Measurements from ENCODE around the gene SLC25A13. TPM values are rescaled to one million over a fixed set of nuclear protein-coding genes. Genes with fewer than 3 reads are reported as not detected.
A peak's percentile ranks its signal among the peaks of the same experiment; 100 is the strongest.

Gene SLC25A13
- total and polyA plus RNA-seq, 2 experiments from 2014 or later = 32.0 to 37.5 TPM

DNA sequence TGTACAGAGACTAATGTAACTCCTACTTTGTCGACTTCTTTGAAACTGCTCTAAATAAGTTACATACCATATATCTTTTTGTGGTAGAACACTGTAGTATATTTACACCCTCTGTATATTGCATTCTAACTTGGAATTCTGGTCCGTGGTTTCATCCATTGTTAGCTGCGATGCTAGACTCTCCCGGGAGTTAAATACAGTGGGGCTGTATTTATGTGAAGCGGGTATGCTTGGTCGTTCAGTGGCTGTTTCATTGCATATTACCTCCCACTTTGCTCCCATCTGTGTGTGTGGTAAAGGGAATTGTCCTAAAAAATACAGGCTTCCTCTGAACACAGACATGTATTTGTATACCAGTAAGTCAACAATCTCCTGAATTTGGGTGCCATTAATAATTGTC is 231.1 kb downstream of the SLC25A13 start:
- no peak for DNase-seq (ENCODE audit: low read depth in 1 of 2, low spot score in 1 of 2)
- Histone ChIP-seq H3K27ac (no peak overlapping the region), H3K4me3 (no peak overlapping the region), H3K4me1 (ENCODE audit: low read depth) (no peaks in the 10 kb centered on the region), H3K9me3 (ENCODE audit: low read depth) (no peaks in the 10 kb centered on the region), H3K27me3 (no peaks in the 10 kb centered on the region), H3K36me3 (no peaks in the 10 kb centered on the region)
- TF ChIP-seq, protein P1, sequence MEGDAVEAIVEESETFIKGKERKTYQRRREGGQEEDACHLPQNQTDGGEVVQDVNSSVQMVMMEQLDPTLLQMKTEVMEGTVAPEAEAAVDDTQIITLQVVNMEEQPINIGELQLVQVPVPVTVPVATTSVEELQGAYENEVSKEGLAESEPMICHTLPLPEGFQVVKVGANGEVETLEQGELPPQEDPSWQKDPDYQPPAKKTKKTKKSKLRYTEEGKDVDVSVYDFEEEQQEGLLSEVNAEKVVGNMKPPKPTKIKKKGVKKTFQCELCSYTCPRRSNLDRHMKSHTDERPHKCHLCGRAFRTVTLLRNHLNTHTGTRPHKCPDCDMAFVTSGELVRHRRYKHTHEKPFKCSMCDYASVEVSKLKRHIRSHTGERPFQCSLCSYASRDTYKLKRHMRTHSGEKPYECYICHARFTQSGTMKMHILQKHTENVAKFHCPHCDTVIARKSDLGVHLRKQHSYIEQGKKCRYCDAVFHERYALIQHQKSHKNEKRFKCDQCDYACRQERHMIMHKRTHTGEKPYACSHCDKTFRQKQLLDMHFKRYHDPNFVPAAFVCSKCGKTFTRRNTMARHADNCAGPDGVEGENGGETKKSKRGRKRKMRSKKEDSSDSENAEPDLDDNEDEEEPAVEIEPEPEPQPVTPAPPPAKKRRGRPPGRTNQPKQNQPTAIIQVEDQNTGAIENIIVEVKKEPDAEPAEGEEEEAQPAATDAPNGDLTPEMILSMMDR (IDR thresholded peaks at IDR 0.05; ENCODE audit: low read depth, low read length) = no peak

DNA sequence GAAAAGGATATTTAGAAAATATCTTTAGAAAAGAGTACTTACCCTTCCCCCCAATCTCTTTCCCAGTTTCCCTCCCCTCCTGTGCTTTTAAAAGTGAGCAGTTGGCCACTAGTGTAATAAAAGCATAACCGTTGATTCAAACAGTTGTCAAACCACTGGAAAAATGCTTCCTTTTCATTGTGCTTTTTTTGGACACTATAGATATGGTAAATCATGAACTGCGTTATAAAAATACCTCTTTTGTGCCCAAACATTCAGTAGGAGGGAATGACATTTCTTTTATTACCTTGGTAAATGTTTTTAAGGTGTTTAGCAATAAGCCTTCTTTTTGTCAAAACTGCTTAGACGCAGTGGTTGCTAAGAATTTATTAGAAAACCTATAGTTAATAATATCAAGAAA is 232.4 kb downstream of the SLC25A13 start:
- H3K4me1 ChIP-seq (ENCODE audit: low read depth) = no peaks in the 10 kb centered on the region
- no peak overlapping the region for H3K4me3 ChIP-seq
- H3K27me3 ChIP-seq = no peaks in the 10 kb centered on the region
- H3K36me3 ChIP-seq = no peaks in the 10 kb centered on the region
- no peak overlapping the region for H3K27ac ChIP-seq
- TF ChIP-seq, protein P1 (IDR thresholded peaks at IDR 0.05; ENCODE audit: low read depth, low read length) = no peak
- no peaks in the 10 kb centered on the region for H3K9me3 ChIP-seq (ENCODE audit: low read depth)
- DNase-seq (ENCODE audit: low read depth in 1 of 2, low spot score in 1 of 2) = no peak

DNA sequence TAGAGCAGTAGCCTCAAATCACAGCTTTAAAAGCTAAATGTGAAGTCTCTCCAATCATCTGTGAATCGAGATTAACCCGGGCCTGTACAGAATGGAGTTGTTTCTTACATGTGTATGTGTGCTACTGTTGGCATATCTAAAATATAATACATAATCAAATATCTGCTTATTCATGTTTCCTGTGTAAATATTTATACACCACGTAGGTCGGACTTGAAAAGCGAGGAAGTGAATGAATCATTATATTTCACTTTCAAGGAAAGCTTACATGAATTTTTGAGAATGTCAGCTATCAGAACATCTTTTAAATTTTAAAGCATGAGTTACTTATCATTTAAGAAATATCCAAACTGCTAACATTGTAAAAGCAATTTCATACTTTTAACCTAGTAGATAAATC is 233.3 kb downstream of the SLC25A13 start:
- Histone ChIP-seq H3K9me3 (ENCODE audit: low read depth) (no peaks in the 10 kb centered on the region), H3K27ac (no peak overlapping the region), H3K4me3 (no peak overlapping the region), H3K36me3 (no peaks in the 10 kb centered on the region), H3K4me1 (ENCODE audit: low read depth) (no peaks in the 10 kb centered on the region), H3K27me3 (no peaks in the 10 kb centered on the region)
- TF ChIP-seq, protein P1 (IDR thresholded peaks at IDR 0.05; ENCODE audit: low read depth, low read length) = no peak
- no peak for DNase-seq (ENCODE audit: low read depth in 1 of 2, low spot score in 1 of 2)

DNA sequence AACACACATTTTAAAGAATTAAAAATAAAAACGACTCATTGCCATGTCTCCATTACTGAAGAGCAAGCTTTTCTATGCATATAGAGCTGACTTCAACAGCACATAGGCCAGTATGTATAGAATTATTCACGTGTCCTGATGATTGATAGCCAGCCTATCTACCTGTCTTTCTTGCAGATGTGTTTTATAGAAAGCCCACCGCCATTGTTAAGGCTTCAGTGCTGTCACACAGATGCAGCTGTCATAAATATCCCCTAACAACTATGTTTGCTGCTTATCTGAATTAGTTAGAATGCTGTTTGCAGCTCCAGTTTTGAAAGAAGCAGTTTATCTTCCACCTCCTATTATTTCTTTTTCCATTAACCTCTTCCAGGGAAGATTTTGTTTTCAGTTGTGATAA is 235.9 kb downstream of the SLC25A13 start:
- no peak for DNase-seq (ENCODE audit: low read depth in 1 of 2, low spot score in 1 of 2)
- H3K9me3 ChIP-seq (ENCODE audit: low read depth) = no peaks in the 10 kb centered on the region
- H3K27me3 ChIP-seq = no peaks in the 10 kb centered on the region
- H3K36me3 ChIP-seq = no peaks in the 10 kb centered on the region
- no peak overlapping the region for H3K27ac ChIP-seq
- no peaks in the 10 kb centered on the region for H3K4me1 ChIP-seq (ENCODE audit: low read depth)
- TF ChIP-seq, protein P1 (IDR thresholded peaks at IDR 0.05; ENCODE audit: low read depth, low read length) = no peak
- H3K4me3 ChIP-seq = no peak overlapping the region

DNA sequence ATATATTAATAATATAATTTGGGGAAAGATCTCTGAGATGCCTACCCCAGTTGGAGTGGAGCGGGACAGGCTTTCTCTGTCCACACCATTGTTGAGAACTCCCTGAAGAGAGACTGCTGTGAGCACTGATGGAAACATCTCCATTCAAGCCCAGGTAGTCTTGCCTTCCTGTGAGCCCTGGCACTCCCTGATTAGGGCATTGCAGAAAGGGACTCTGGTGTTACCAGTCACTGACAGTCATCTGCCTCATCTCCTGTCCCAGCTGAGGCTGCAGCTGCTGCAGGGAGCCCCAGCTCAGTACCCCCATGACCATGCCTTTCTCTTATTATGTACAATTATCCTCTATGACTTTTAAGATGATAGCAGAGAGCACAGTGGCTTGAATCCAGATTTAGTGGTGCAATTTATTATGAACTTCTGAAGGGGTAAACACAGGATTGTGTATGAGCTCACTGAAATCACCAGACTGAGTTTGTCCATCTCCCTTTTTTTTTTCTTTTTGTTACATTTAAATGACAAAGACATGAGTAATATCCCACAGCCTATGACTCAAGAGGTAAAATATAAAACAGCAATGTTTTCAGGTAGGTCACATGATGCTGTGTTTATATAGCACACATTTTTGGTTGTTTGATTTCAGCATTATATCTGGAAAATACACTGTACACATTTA is 236.9 kb downstream of the SLC25A13 start:
- Histone ChIP-seq H3K27me3 (no peaks in the 10 kb centered on the region), H3K27ac (no peak overlapping the region), H3K4me3 (no peak overlapping the region), H3K36me3 (no peaks in the 10 kb centered on the region), H3K9me3 (ENCODE audit: low read depth) (no peaks in the 10 kb centered on the region), H3K4me1 (ENCODE audit: low read depth) (no peaks in the 10 kb centered on the region)
- peak in 1 of 2 donors; percentile 7 for DNase-seq (ENCODE audit: low read depth in 1 of 2, low spot score in 1 of 2)
- TF ChIP-seq, protein P1 (IDR thresholded peaks at IDR 0.05; ENCODE audit: low read depth, low read length) = no peak

Data from cardiac muscle cell (in vitro differentiated cells and primary cell).